Nephron progenitor cell (in vitro differentiated cells): ENCODE measurements around the gene VN1R5.
"Not testable (repeated sequence)": the region's sequence is repeated elsewhere in the genome, so short reads cannot be mapped to it uniquely, and the experiment has no call there.

ENCODE experiments used
- DNase-seq: peaks from one replicate; pipeline ENCODE4 v3.0.0; 2021
- H3K27ac Mint-ChIP-seq: 2 replicates; pipeline ENCODE4 v1.8.0; 2021; ENCODE audit warnings: mild to moderate bottlenecking, moderate library complexity, mixed read lengths
- H3K27me3 Mint-ChIP-seq: 2 replicates; pipeline ENCODE4 v1.8.0; 2021; ENCODE audit warnings: mild to moderate bottlenecking, low read depth, mixed read lengths; ENCODE audit not compliant: poor library complexity
- H3K36me3 Mint-ChIP-seq: 2 replicates; pipeline ENCODE4 v1.8.0; 2021; ENCODE audit warnings: low read depth, mixed read lengths
- H3K4me1 Mint-ChIP-seq: 2 replicates; pipeline ENCODE4 v1.8.0; 2021; ENCODE audit warnings: mixed read lengths
- H3K4me3 Mint-ChIP-seq: 2 replicates; pipeline ENCODE4 v1.8.0; 2021; ENCODE audit warnings: mild to moderate bottlenecking, moderate library complexity, mixed read lengths
- H3K9me3 Mint-ChIP-seq: 2 replicates; pipeline ENCODE4 v1.8.0; 2021; ENCODE audit warnings: mild to moderate bottlenecking, moderate library complexity, mixed read lengths
- CTCF ChIP-seq: fragments of 200-600 bp; sonication (generic); IDR thresholded peaks from 2 replicates; pipeline ENCODE4 v1.5.0; 2021; ENCODE audit warnings: antibody characterized with exemption

The VN1R5 gene

GRCh38 chr1:247255772-247256171 is at the start of gene VN1R5:
TSS of gene VN1R5 (plus strand) at chr1:247256072.
- H3K27me3 Mint-ChIP-seq, H3K4me3 Mint-ChIP-seq, H3K36me3 Mint-ChIP-seq, H3K4me1 Mint-ChIP-seq, H3K27ac Mint-ChIP-seq, DNase-seq: not testable (repeated sequence)
- H3K9me3 Mint-ChIP-seq, result peaks cover 27% of the 10 kb centered on the region

GRCh38 chr1:247209396-247209795 is 46.5 kb upstream of the VN1R5 start:
- Mint-ChIP-seq H3K4me3 (peak overlapping the region; percentile 94), H3K9me3 (peaks cover 21% of the 10 kb centered on the region), H3K27me3 (no peaks in the 10 kb centered on the region), H3K4me1 (peaks cover 19% of the 10 kb centered on the region), H3K27ac (no peak overlapping the region), H3K36me3 (peaks cover 38% of the 10 kb centered on the region)
- no peak for DNase-seq
- no peak for TF ChIP-seq CTCF

- H3K9me3 Mint-ChIP-seq, result peaks cover 19% of the 10 kb centered on the region
- H3K4me1 Mint-ChIP-seq, result peaks cover 19% of the 10 kb centered on the region
Measured at GRCh38 chr1:247210062-247210375, 45.9 kb upstream of the VN1R5 start.

GRCh38 chr1:247210376-247211117 is 45.3 kb upstream of the VN1R5 start:
- no peaks in the 10 kb centered on the region for H3K27me3 Mint-ChIP-seq
- peaks cover 35% of the 10 kb centered on the region for H3K36me3 Mint-ChIP-seq
- peaks cover 18% of the 10 kb centered on the region for H3K9me3 Mint-ChIP-seq
- H3K4me3 Mint-ChIP-seq, result peak overlapping the region; percentile 94
- DNase-seq, result peak; percentile 99
- peaks cover 19% of the 10 kb centered on the region for H3K4me1 Mint-ChIP-seq
- TF ChIP-seq CTCF, result no peak
- peak overlapping the region; percentile 97 for H3K27ac Mint-ChIP-seq

More at GRCh38 chr1:247210062-247210375, 45.9 kb upstream of the VN1R5 start:
- peaks cover 36% of the 10 kb centered on the region for H3K36me3 Mint-ChIP-seq
- H3K27ac Mint-ChIP-seq, result peak overlapping the region; percentile 97
- peak overlapping the region; percentile 94 for H3K4me3 Mint-ChIP-seq
- no peak for TF ChIP-seq CTCF
- H3K27me3 Mint-ChIP-seq, result no peaks in the 10 kb centered on the region
- DNase-seq, result no peak

- no peak for TF ChIP-seq CTCF
- DNase-seq, result no peak
- H3K27me3 Mint-ChIP-seq, result no peaks in the 10 kb centered on the region
- H3K36me3 Mint-ChIP-seq, result peaks cover 27% of the 10 kb centered on the region
- peaks cover 10% of the 10 kb centered on the region for H3K9me3 Mint-ChIP-seq
- no peak overlapping the region for H3K27ac Mint-ChIP-seq
- peaks cover 19% of the 10 kb centered on the region for H3K4me1 Mint-ChIP-seq
- no peak overlapping the region for H3K4me3 Mint-ChIP-seq
Measured at GRCh38 chr1:247211339-247211738, 44.5 kb upstream of the VN1R5 start.

GRCh38 chr1:247212012-247212411 is 43.9 kb upstream of the VN1R5 start:
- peaks cover 19% of the 10 kb centered on the region for H3K4me1 Mint-ChIP-seq
- no peak overlapping the region for H3K27ac Mint-ChIP-seq
- H3K36me3 Mint-ChIP-seq, result peaks cover 22% of the 10 kb centered on the region
- H3K4me3 Mint-ChIP-seq, result no peak overlapping the region
- H3K27me3 Mint-ChIP-seq, result no peaks in the 10 kb centered on the region
- TF ChIP-seq CTCF, result no peak
- no peak for DNase-seq
- H3K9me3 Mint-ChIP-seq, result peaks cover 9% of the 10 kb centered on the region
